Fibroblast of lung (primary cell): ENCODE measurements around the gene UBE2QL1.

ENCODE experiments used
- CTCF ChIP-seq, 2 donors: IDR thresholded peaks in 1 of 2; conservative IDR thresholded peaks in 1 of 2; 1 replicate in 1 of 2; 2 replicates in 1 of 2; pipeline ENCODE4 v1.5.1; 2011 to 2012; ENCODE audit warnings: low read length in 2 of 2, control low read depth in 1 of 2, inconsistent platforms in 1 of 2, low read depth in 1 of 2, mild to moderate bottlenecking in 1 of 2
- EZH2 ChIP-seq: IDR thresholded peaks from 2 replicates; pipeline ENCODE4 v1.5.1; 2012; ENCODE audit warnings: low read length, control low read depth, mild to moderate bottlenecking; ENCODE audit errors: missing control alignments

- no peak for TF ChIP-seq CTCF (conservative IDR thresholded peaks at IDR 0.05 in 1 of 2, IDR thresholded peaks at IDR 0.05 in 1 of 2; ENCODE audit: low read depth in 1 of 2, low read length in 2 of 2)
- TF ChIP-seq EZH2 = no peak
These were observed 5.3 kb upstream of the UBE2QL1 start for GRCh38 chr5:6443326-6443725.
